Epithelial cell of esophagus (primary cell): Measurements from ENCODE around the gene CDC14A.
A peak's percentile ranks its signal among the peaks of the same experiment; 100 is the strongest.

ENCODE experiments used
- DNase-seq: peaks from one replicate; pipeline ENCODE4 v3.0.0; 2010; ENCODE audit warnings: low read depth
- H3K4me3 ChIP-seq: 2 replicates; pipeline ENCODE4 v1.5.1; 2011; ENCODE audit warnings: mild to moderate bottlenecking, low read length, control low read depth
- CTCF ChIP-seq: IDR thresholded peaks from 2 replicates; pipeline ENCODE4 v1.5.1; 2011; ENCODE audit warnings: low read depth, mild to moderate bottlenecking, low read length, control low read depth, inconsistent platforms; ENCODE audit not compliant: insufficient read depth; ENCODE audit errors: missing control alignments

The CDC14A gene

GRCh38 chr1:100419072-100419471, 66.8 kb downstream of the CDC14A start:
- DNase-seq = no peak
- H3K4me3 ChIP-seq = no peak overlapping the region
- no peak for TF ChIP-seq CTCF

DNA sequence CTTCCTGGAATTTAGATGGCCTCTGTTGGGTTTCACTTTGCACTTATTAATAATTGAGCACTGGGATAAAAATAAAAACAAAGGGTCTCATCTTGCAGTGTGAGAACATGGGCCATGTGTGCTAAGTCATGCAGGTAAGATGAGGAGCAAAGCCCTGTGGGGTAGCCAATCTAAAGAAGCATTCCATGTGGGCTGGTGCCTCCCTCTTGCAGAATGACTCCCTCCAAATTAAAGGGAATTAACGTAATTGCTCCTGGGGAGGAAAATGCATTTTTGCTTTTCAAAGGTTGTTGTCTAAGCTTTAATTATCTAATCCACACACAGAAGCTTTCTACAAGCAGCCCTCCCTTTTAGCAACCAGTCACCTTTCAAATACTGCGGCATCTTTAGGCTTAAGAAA, 69.8 kb downstream of the CDC14A start:
- no peak overlapping the region for H3K4me3 ChIP-seq
- no peak for TF ChIP-seq CTCF
- DNase-seq = no peak

- no peak overlapping the region for H3K4me3 ChIP-seq
- peak; percentile 27 for DNase-seq
- no peak for TF ChIP-seq CTCF
Observed at GRCh38 chr1:100423832-100424337, 71.6 kb downstream of the CDC14A start.

- DNase-seq = peak; percentile 36
- H3K4me3 ChIP-seq = no peak overlapping the region
- no peak for TF ChIP-seq CTCF
Observed at GRCh38 chr1:100428160-100428559, 75.9 kb downstream of the CDC14A start.

DNA sequence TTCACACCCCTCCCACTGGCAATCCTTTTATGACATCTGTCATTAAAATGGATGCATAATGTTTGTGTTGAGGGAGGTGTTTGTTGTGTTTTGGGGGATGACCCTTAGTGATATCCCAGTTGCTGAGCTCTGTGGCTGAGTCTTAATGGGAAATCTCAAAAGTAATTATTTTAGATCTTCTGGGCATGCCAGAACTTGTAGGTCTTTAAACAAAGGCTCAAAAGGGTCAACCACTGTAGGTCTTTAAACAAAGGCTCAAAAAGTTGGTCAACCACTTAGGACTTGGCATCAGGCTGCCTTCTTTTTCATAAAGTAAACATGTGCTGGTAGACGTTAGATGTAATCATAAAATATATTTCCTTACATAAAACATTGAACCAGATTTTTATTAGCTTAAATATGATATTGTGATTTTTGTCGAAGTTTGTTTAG, 78.0 kb downstream of the CDC14A start:
- no peak overlapping the region for H3K4me3 ChIP-seq
- no peak for TF ChIP-seq CTCF
- DNase-seq = peak; percentile 15

GRCh38 chr1:100431954-100432353, 79.6 kb downstream of the CDC14A start:
- TF ChIP-seq CTCF = no peak
- H3K4me3 ChIP-seq = no peak overlapping the region
- DNase-seq = no peak

DNA sequence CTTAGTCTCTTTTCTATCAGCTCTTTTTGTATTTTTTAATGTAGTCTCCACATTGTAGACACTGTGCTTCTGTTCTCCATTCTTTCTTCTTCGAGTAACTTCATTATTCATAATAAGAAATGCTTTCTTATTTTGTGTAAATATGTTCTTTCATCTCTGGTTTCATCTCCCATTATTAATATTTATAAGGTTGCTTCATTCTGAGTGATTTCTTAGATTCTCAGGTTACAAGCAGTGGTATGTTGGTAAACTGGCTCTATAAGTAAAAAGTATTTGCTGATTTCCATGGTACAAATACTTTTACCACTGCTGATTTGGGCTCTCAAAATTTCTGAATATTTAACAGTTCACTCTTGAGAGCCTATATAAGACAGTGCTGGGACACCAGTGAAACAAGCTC, 81.3 kb downstream of the CDC14A start:
- DNase-seq = peak; percentile 8
- TF ChIP-seq CTCF = no peak
- H3K4me3 ChIP-seq = no peak overlapping the region
